Fibroblast of mammary gland (primary cell): Measurements from ENCODE around the gene CACNB4.

ENCODE experiments used
- DNase-seq: peaks from one replicate; pipeline ENCODE4 v3.0.0-alpha.2; 2010; ENCODE audit warnings: low read depth
- H3K4me3 ChIP-seq: 2 replicates; pipeline ENCODE4 v1.5.1; 2011; ENCODE audit warnings: low read depth, mild to moderate bottlenecking, low read length, moderate library complexity; ENCODE audit not compliant: control insufficient read depth
- CTCF ChIP-seq: conservative IDR thresholded peaks from 2 replicates; pipeline ENCODE4 v1.5.1; 2011; ENCODE audit warnings: low read depth, low read length, inconsistent platforms; ENCODE audit not compliant: control insufficient read depth, insufficient read depth

Gene CACNB4

GRCh38 chr2:152078662-152079061, 20.2 kb downstream of the CACNB4 start:
- DNase-seq, result no peak
- TF ChIP-seq CTCF, result no peak
- no peak overlapping the region for H3K4me3 ChIP-seq

- no peak for TF ChIP-seq CTCF
These were observed 20.8 kb downstream of the CACNB4 start for GRCh38 chr2:152078023-152078422.

GRCh38 chr2:152075461-152076050, 23.3 kb downstream of the CACNB4 start:
- no peak for TF ChIP-seq CTCF
- no peak overlapping the region for H3K4me3 ChIP-seq
- DNase-seq, result no peak

More at GRCh38 chr2:152078023-152078422, 20.8 kb downstream of the CACNB4 start:
- DNase-seq, result no peak
- H3K4me3 ChIP-seq, result no peak overlapping the region

- no peak overlapping the region for H3K4me3 ChIP-seq
- no peak for DNase-seq
- no peak for TF ChIP-seq CTCF
These were observed 26.8 kb downstream of the CACNB4 start for GRCh38 chr2:152072011-152072410.

GRCh38 chr2:152071518-152071917, 27.3 kb downstream of the CACNB4 start:
- no peak for TF ChIP-seq CTCF
- no peak overlapping the region for H3K4me3 ChIP-seq
- no peak for DNase-seq

- DNase-seq, result no peak
- no peak for TF ChIP-seq CTCF
- H3K4me3 ChIP-seq, result no peak overlapping the region
These were observed 27.8 kb downstream of the CACNB4 start for GRCh38 chr2:152071092-152071491.

GRCh38 chr2:152068226-152068625, 30.6 kb downstream of the CACNB4 start:
- H3K4me3 ChIP-seq, result no peak overlapping the region
- DNase-seq, result no peak
- no peak for TF ChIP-seq CTCF
